LNCAP (cell line): ENCODE data around the gene PDK2.

ENCODE experiments used
- CTCF ChIP-seq: fragments of 450-650 bp; IDR thresholded peaks from 2 replicates; pipeline ENCODE4 v1.5.1; 2017; ENCODE audit warnings: mild to moderate bottlenecking

Gene PDK2

GRCh38 chr17:50132104-50132794, 37.1 kb downstream of the PDK2 start:
- TF ChIP-seq CTCF, result no peak

GRCh38 chr17:50133028-50133768, 38.0 kb downstream of the PDK2 start:
- TF ChIP-seq CTCF, result no peak

- no peak for TF ChIP-seq CTCF
Measured at GRCh38 chr17:50133769-50134099, 38.6 kb downstream of the PDK2 start.

- no peak for TF ChIP-seq CTCF
Measured at GRCh38 chr17:50134206-50135110, 39.3 kb downstream of the PDK2 start.

GRCh38 chr17:50135316-50136095, 40.4 kb downstream of the PDK2 start:
- no peak for TF ChIP-seq CTCF

GRCh38 chr17:50136096-50136687, 41.0 kb downstream of the PDK2 start:
- no peak for TF ChIP-seq CTCF
